Gastrocnemius medialis (tissue), 4 donors: Measurements from ENCODE around the gene ADARB2. TPM values are rescaled to one million over a fixed set of nuclear protein-coding genes. Genes with fewer than 3 reads are reported as not detected.
"Not testable (repeated sequence)": the region's sequence is repeated elsewhere in the genome, so short reads cannot be mapped to it uniquely, and the experiment has no call there.

Experiments used
- ATAC-seq, 2 donors: fragments of 150-250 bp; one replicate each; pipeline ENCODE4 v1.9.1; 2016
- DNase-seq, 2 donors: peaks; one replicate each; pipeline ENCODE4 v3.0.0-alpha.2; 2019
- H3K27ac ChIP-seq, 4 donors: fragments of 200-600 bp; sonication (generic); 1 replicate in 1 of 4; 2 replicates in 3 of 4; pipeline ENCODE4 v1.5.1; 2016 to 2018; ENCODE audit warnings: mild to moderate bottlenecking in 2 of 4, moderate library complexity in 1 of 4
- H3K27me3 ChIP-seq, 3 donors: fragments of 200-600 bp; sonication (generic) in 2 of 3; 1 replicate in 1 of 3; 2 replicates in 2 of 3; pipeline versions ENCODE4 v1.5.1 to v1.6.0; 2016 to 2019; ENCODE audit warnings: mild to moderate bottlenecking in 1 of 3, moderate library complexity in 1 of 3
- H3K36me3 ChIP-seq, 2 donors: fragments of 200-600 bp; sonication (generic) in 1 of 2; one replicate each; pipeline ENCODE4 v1.5.1; 2017 to 2018
- H3K4me1 ChIP-seq, 2 donors: fragments of 200-600 bp; sonication (generic) in 1 of 2; one replicate each; pipeline ENCODE4 v1.5.1; 2016 to 2017; ENCODE audit warnings: mild to moderate bottlenecking in 2 of 2
- H3K4me3 ChIP-seq, 4 donors: fragments of 200-600 bp; sonication (generic) in 3 of 4; 1 replicate in 1 of 4; 2 replicates in 3 of 4; pipeline ENCODE4 v1.5.1; 2016 to 2019; ENCODE audit warnings: mild to moderate bottlenecking in 2 of 4
- H3K9me3 ChIP-seq, 3 donors: fragments of 200-600 bp; sonication (generic) in 2 of 3; 1 replicate in 1 of 3; 2 replicates in 2 of 3; pipeline ENCODE4 v1.5.1; 2016 to 2019
- CTCF ChIP-seq, 5 experiments: fragments of 450-650 bp in 3 of 5; fragments of 200-600 bp in 2 of 5; sonication (generic) in 2 of 5; IDR thresholded peaks in 4 of 5; conservative IDR thresholded peaks in 1 of 5; 1 replicate in 4 of 5; 2 replicates in 1 of 5; pipeline ENCODE4 v1.5.1; 2016 to 2019; ENCODE audit warnings: antibody characterized with exemption in 5 of 5, mild to moderate bottlenecking in 3 of 5, moderate library complexity in 3 of 5
- POLR2A ChIP-seq, 2 donors: fragments of 450-650 bp; IDR thresholded peaks; one replicate each; pipeline ENCODE4 v1.6.1; 2017; ENCODE audit warnings: antibody characterized with exemption in 2 of 2, mild to moderate bottlenecking in 2 of 2, moderate library complexity in 2 of 2
- in situ Hi-C, 4 donors: fragments of 200-750 bp; cut with MboI; loops; one replicate each; pipeline versions ENCODE4 v1.15.0 to v1.8.0; 2017; ENCODE audit warnings: low sequenced_read_pairs in 4 of 4
- intact Hi-C: fragments of 100-400 bp; cut with DNase I; formaldehyde crosslinking; loops from one replicate; pipeline ENCODE4 v1.15.1; 2023; ENCODE audit warnings: low total_unique reads
- total RNA-seq, 4 donors: library from RNA; depleted of rRNA; stranded (reverse); fragments of >200 nt; gene quantifications; one replicate each; pipeline versions ENCODE4 v1.1.0 to v1.2.3, GENCODE V29; 2016

ADARB2 gene
- total RNA-seq, 4 donors from 2014 or later, result 0.07 to 0.87 (median 0.10) TPM

GRCh38 chr10:1251769-1252168 is 485.6 kb downstream of the ADARB2 start:
- H3K36me3 ChIP-seq, result no peaks in the 10 kb centered on the region
- no peak overlapping the region for H3K4me3 ChIP-seq
- DNase-seq (no peak), ATAC-seq (no peak)
- intact Hi-C loops, result no loop called here
- H3K9me3 ChIP-seq, result no peaks in the 10 kb centered on the region
- TF ChIP-seq POLR2A (IDR thresholded peaks at IDR 0.05) (no peak), CTCF (IDR thresholded peaks at IDR 0.05 in 4 of 5, conservative IDR thresholded peaks at IDR 0.05 in 1 of 5) (no peak)
- H3K27ac ChIP-seq, result no peak overlapping the region
- in situ Hi-C loops, result no loop called here
- H3K4me1 ChIP-seq, result no peaks in the 10 kb centered on the region
- peaks cover 0 to 6% (median 2%) of the 10 kb centered on the region in 3 donors for H3K27me3 ChIP-seq

GRCh38 chr10:1249142-1249920 is 488.0 kb downstream of the ADARB2 start:
- H3K27me3 ChIP-seq, result peaks cover 0 to 2% (median 0%) of the 10 kb centered on the region in 3 donors
- H3K4me1 ChIP-seq, result no peaks in the 10 kb centered on the region
- no peak overlapping the region for H3K4me3 ChIP-seq
- H3K36me3 ChIP-seq, result no peaks in the 10 kb centered on the region
- no peak for DNase-seq
- no peak for ATAC-seq
- H3K9me3 ChIP-seq, result no peaks in the 10 kb centered on the region
- no peak for TF ChIP-seq CTCF (IDR thresholded peaks at IDR 0.05 in 4 of 5, conservative IDR thresholded peaks at IDR 0.05 in 1 of 5)
- no peak for TF ChIP-seq POLR2A (IDR thresholded peaks at IDR 0.05)
- intact Hi-C loops (no loop called here), in situ Hi-C loops (no loop called here)
- no peak overlapping the region for H3K27ac ChIP-seq

- H3K4me3 ChIP-seq, H3K4me1 ChIP-seq, H3K27me3 ChIP-seq, ATAC-seq, H3K27ac ChIP-seq, intact Hi-C loops, H3K36me3 ChIP-seq, H3K9me3 ChIP-seq, in situ Hi-C loops, DNase-seq: not testable (repeated sequence)
These were observed 489.1 kb downstream of the ADARB2 start for GRCh38 chr10:1248262-1248630.

GRCh38 chr10:1247598-1248261 is 489.6 kb downstream of the ADARB2 start:
- no peaks in the 10 kb centered on the region for H3K9me3 ChIP-seq

More at GRCh38 chr10:1247598-1248261, 489.6 kb downstream of the ADARB2 start:
- Histone ChIP-seq H3K4me1 (no peaks in the 10 kb centered on the region), H3K36me3 (no peaks in the 10 kb centered on the region), H3K4me3 (no peak overlapping the region), H3K27me3 (peaks cover 0 to 2% (median 0%) of the 10 kb centered on the region in 3 donors), H3K27ac (no peak overlapping the region)
- intact Hi-C loops, result no loop called here
- DNase-seq (no peak), ATAC-seq (no peak)
- in situ Hi-C loops, result no loop called here
- TF ChIP-seq CTCF (IDR thresholded peaks at IDR 0.05 in 4 of 5, conservative IDR thresholded peaks at IDR 0.05 in 1 of 5) (no peak), POLR2A (IDR thresholded peaks at IDR 0.05) (no peak)
